Endothelial cell of umbilical vein (primary cell): ENCODE results near the gene TBATA.

Experiments used
- CTCF ChIP-seq, 2 donors: IDR thresholded peaks; 1 replicate in 1 of 2; 2 replicates in 1 of 2; pipeline ENCODE4 v1.5.1; 2011; ENCODE audit warnings: low read length in 2 of 2, mild to moderate bottlenecking in 2 of 2, moderate library complexity in 2 of 2, control low read depth in 1 of 2, inconsistent platforms in 1 of 2, low read depth in 1 of 2; ENCODE audit not compliant: insufficient read depth in 1 of 2; ENCODE audit errors: extremely low read depth in 1 of 2
- EZH2 ChIP-seq: IDR thresholded peaks from 2 replicates; pipeline ENCODE4 v1.6.1; 2012; ENCODE audit warnings: borderline replicate concordance, low read depth, mild to moderate bottlenecking, moderate library complexity, low read length, inconsistent platforms; ENCODE audit not compliant: severe bottlenecking
- FOS ChIP-seq: IDR thresholded peaks from 2 replicates; pipeline ENCODE4 v1.6.1; 2011; ENCODE audit warnings: mild to moderate bottlenecking, low read length, moderate library complexity, borderline replicate concordance; ENCODE audit not compliant: insufficient read depth
- GATA2 ChIP-seq: IDR thresholded peaks from 2 replicates; pipeline ENCODE4 v1.7.0; 2011; ENCODE audit warnings: low read depth, mild to moderate bottlenecking, moderate library complexity, mixed read lengths, low read length; ENCODE audit not compliant: insufficient read length, insufficient read depth
- POLR2A ChIP-seq: IDR thresholded peaks from 2 replicates; pipeline ENCODE4 v1.6.1; 2012; ENCODE audit warnings: low read depth, mild to moderate bottlenecking, control low read depth, low read length
- POLR2AphosphoS5 ChIP-seq: IDR thresholded peaks from 2 replicates; pipeline ENCODE4 v1.6.1; 2012; ENCODE audit warnings: low read depth, mild to moderate bottlenecking, control low read depth, low read length, moderate library complexity; ENCODE audit not compliant: insufficient read depth

- TF ChIP-seq CTCF (IDR thresholded peaks at IDR 0.05; ENCODE audit: extremely low read depth in 1 of 2, insufficient read depth in 1 of 2, low read depth in 1 of 2, low read length in 2 of 2) (no peak), POLR2A (no peak), FOS (no peak), POLR2AphosphoS5 (no peak), EZH2 (no peak), GATA2 (no peak)
These were observed 47.9 kb downstream of the TBATA start for GRCh38 chr10:70737250-70737649.
